ENCODE data around the gene DLGAP3. TPM values are rescaled to one million over a fixed set of nuclear protein-coding genes. Genes with fewer than 3 reads are reported as not detected.
A peak's percentile ranks its signal among the peaks of the same experiment; 100 is the strongest.

Gene DLGAP3
- total RNA-seq, 1 donor from 2014 or later = 0.10 TPM

DNA sequence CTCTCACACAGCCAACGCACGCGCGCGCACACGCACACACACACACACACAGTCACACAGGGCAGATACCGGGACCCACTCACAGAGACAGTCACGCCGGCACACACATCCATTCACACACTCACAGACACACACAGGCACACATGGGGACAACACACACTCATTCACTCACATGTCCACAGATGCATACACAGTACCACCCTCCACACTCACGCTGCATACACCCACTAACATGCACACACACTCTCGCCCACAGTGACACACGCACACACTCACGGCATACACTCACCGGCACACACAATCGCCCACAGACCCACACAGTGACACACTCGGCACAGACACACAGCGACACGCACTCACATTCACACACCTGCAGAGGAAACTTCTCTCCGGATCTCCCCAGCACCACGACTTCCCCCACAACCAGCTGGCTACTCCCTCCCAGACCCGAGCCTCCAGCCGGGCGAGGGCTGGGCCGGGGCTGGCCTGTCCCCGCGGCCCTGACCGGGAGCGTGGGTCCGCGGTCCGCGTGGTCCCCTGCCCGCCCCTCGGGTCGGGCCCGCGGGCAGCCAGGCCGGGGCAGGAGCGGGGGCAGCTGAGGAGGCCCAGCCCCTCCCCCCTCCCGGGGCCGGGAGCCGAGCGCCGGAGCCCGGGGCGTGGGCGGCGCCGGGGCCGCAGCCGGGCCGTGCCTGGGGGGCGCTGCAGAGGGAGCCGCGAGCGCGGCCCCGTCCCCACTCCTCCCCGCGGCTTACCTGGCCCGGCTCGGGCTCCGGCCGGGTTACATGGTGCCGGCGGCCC is 552 bp downstream of the DLGAP3 start:
- ATAC-seq = peak; percentile 9
- no peak for DNase-seq (ENCODE audit: low spot score)

DNA sequence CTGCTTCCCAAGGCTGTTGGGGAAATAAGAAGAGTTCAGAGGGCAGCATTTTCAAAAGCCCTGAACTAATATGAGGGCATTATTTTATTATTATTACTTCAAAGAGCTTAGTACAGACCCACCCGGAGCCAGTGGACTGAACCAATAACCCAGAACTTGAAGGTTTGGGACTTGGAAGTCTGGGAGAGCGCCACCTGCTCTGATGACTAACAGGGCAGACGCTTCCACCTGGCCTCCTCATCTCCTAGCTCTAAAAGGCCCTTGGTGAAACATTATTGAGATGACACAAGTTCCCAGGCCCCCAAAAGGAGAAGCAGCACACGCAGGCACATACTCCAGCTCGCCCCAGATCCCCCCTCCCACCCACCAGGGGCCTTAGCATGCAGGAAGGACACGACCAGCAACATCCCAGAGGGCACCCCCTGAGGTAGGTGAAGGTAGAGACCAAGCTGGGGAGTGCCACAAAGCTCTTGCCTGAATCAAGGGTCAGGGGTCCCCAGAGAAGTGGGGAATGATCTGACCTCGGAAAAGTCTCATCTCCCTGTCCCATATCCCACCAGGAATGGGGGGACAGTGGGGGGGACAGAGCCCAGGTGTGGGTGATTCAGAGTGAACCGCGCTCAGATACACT is 1.3 kb downstream of the DLGAP3 start:
- no peak for DNase-seq (ENCODE audit: low spot score)
- ATAC-seq = no peak

- DNase-seq (ENCODE audit: low spot score) (no peak), ATAC-seq (no peak)
Measured at GRCh38 chr1:34927316-34927715, 2.1 kb downstream of the DLGAP3 start.

DNA sequence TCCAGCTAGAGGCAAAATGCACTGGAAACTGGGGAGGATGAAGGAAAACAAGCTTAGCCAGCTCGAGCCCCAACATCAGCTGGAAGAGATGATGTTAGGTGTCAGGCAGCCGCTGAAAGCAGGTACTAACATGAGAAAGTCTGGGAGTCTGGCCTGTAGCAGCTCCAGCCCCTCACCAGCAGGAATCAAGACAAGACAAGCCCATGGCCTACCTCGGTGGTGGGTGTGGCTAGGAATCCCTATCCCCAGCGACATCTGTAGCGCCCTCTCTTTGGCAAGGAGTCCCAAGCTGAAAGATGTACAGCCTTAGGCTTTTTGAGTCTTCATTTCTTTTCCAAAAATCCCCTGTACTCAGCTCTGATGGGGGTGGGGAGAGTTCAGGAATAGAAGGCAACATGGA is 2.6 kb downstream of the DLGAP3 start:
- DNase-seq (ENCODE audit: low spot score) = no peak
- no peak for ATAC-seq

DNA sequence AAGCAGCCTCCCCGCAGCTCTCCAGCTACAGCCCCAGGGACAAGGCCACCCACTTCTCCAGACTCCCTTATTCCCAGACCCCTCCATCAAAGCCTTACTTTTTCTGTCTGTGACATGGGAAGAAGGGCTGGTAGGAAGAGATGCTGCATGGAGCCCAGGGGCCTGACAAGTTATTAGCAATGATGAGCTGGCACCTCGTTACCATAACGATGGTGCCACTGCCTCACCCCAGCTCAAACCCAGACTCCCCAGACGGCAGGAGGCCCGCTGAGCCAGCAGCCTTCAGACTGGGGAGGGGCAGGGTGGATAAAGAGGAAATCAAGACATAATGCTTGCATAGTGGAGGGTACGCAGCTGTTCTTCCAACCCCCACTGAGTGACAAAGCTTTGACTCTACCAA is 3.3 kb downstream of the DLGAP3 start:
- ATAC-seq = no peak
- DNase-seq (ENCODE audit: low spot score) = no peak

DNA sequence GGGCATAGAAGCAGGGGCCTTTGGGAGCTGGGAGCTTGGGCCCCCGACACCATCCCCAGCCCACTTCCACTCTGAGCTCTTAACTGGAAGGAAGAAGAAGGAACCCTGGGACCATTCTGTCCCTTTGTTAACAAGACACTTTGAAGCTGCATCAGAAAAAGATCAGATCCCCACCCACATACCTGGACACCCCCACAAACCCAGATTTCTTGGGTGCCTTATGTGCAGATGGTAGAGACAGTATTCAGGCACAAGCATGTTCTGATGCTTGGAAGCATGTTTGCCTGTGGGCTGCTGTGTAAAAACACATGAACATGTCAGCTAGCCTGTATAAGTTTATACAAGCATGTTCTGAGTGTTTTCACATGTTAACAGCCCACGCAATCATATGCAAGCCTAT is 3.7 kb downstream of the DLGAP3 start:
- ATAC-seq (no peak), DNase-seq (ENCODE audit: low spot score) (no peak)

GRCh38 chr1:34924759-34925555 is 4.5 kb downstream of the DLGAP3 start:
- DNase-seq (ENCODE audit: low spot score) (peak; percentile 54), ATAC-seq (peak; percentile 86)

DNA sequence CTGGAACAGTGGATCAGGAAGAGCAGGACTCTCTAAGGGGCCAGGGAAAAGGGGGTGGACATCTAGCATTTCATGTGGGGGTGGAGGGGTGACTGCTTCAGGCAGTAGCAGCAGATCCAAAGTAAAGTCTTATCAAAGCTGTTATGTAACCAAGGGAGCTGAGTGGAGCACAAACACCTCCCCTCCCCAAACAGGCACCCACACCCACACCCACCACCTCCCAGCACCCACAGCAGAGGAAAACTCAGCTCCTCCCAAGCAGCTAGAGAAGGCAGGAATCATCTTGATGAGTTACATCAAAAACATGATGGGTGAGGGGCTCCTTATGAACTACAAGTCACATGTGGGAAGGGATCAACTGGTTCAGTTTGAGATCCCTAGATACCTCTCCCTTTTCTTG is 6.0 kb downstream of the DLGAP3 start:
- DNase-seq (ENCODE audit: low spot score) = no peak
- ATAC-seq = no peak

DNA sequence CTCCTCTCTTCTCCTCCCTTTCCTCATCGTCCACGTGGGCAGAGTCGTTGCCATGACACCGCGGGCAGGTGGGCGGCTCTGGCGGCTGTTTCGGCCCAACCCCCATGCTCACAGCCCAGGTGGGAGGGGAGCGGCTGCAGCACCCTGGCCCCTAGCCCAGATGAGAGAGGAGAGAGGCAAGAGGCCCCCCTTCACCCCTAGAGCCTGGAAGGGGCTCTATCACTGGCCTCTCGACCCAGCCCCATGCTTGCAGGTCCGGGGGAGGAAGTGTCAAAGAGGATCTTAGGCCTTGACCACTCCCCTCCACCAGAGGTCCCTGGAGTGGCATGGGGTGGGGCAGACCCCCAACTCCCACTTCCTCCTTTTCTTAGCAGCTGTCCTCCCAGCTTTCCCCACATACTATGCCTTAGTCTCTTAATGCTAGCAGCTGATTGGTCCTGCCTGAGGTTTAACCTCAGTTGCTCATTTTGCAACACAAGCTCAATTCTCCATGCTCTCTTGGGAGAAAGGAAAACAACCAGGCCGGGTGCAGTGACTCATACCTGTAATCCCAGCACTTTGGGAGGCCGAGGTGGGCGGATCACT is 10.4 kb downstream of the DLGAP3 start:
- ATAC-seq (peak; percentile 54), DNase-seq (ENCODE audit: low spot score) (no peak)

DNA sequence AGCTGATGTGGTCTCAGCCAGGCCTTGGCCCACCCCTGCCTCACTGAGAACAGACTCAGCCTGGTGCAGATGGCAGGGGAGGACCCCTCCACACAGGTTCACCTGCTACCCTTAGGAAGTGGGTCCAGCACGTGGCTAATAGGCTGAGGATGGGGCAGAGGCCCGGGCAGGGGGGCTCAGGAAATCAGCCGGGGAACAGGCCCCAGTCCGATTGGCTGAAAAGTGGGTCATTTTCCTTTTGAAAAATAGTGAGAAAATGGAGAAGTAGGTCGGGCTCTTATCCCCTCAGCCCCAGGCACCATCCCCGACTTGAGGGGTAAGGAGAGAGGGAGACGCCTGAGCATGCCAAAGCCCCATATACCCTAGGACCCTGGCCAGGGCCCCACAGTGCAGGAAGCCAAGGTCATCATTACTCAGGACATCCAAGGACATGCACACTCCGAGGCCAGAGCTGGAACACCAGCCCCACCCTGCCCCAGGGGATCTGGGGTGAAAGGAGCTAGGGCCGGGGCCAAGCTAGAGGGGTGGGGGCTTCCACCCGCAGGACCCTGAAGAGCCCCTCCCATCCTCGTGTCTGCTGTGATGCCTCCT is 11.0 kb downstream of the DLGAP3 start:
- DNase-seq (ENCODE audit: low spot score) = no peak
- no peak for ATAC-seq

DNA sequence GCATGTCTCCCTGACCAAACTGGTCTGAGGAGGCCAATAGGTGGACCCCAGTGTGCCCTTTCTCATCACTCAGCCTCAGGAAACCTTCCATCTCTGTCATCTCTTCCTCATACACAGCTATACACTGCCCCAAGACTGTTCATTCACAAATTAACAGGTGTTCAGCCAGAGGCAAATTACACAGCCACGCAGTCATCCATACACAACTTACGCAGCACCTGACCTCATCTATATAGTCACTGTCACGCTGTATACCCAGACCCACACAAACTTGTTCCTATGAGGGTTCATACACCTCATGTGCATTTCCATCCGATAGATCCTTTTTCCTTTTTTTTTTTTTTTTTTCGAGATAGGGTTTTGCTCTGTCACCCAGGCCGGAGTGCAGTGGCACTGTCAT is 12.4 kb downstream of the DLGAP3 start:
- DNase-seq (ENCODE audit: low spot score) (no peak), ATAC-seq (no peak)

DNA sequence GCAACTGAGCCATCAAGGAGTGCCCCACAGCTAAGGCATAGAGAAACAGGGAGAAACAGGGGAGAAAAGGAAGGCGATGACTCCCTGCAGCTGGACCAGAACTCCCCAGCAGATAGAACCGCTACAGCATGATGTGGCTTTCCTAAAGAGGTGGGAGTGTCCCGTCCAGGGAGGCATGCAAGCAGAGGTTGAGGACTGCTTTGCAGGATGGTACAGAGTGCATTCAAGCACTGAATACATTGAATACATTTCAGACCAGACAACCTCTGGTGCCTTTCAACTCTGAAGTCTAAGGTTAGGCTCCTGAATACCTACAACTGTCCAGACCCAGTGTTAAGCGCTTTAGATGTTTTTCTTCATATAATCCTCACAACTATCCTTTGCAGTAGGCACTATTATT is 13.3 kb downstream of the DLGAP3 start:
- no peak for DNase-seq (ENCODE audit: low spot score)
- no peak for ATAC-seq

GRCh38 chr1:34915521-34915920 is 13.9 kb downstream of the DLGAP3 start:
- ATAC-seq = no peak
- no peak for DNase-seq (ENCODE audit: low spot score)

DNA sequence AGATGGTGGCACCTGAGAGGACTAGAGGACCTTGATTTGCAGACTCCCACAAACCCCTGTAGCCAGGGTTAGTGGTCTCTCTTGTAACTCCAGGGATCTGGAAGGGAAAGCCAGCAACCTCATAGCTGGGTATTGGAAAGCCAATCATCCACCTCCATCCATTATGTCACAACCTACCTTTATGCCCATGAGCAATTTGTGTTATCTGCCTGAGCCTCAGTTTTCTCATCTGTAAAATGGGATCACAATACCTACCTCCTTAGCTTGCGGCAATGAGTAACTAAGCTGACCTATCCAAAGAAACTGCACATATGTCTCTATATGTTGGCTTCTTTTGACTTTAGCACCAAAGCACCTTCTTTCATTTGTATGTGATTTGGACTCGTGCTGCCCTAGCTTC is 14.5 kb downstream of the DLGAP3 start:
- DNase-seq (ENCODE audit: low spot score) (no peak), ATAC-seq (no peak)

- no peak for ATAC-seq
- no peak for DNase-seq (ENCODE audit: low spot score)
Measured at GRCh38 chr1:34911465-34911864, 18.0 kb downstream of the DLGAP3 start.

- DNase-seq (ENCODE audit: low spot score) (no peak), ATAC-seq (no peak)
Measured at GRCh38 chr1:34910425-34910824, 19.0 kb downstream of the DLGAP3 start.

DNA sequence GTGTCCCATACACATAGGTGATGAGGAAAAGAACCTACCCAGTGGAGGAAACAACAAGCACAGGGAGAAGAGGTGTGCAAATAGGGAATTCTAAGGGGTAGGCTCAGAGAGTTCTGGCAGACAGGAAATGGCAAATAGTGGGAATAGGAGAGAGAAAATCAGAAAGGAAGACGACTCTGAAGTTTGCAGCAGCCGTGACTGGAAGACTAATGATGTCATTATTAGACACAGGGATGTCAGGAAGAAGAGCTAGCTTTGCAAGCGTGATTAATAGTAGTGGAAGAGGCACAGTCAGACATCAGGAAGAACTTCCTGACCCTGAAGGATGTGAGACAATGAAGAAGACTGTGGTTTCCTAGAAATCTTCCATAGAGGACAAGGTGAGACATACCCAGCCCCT is 21.1 kb downstream of the DLGAP3 start:
- ATAC-seq = no peak
- DNase-seq (ENCODE audit: low spot score) = no peak

GRCh38 chr1:34907487-34908090 is 21.9 kb downstream of the DLGAP3 start:
- no peak for DNase-seq (ENCODE audit: low spot score)
- ATAC-seq = no peak

DNA sequence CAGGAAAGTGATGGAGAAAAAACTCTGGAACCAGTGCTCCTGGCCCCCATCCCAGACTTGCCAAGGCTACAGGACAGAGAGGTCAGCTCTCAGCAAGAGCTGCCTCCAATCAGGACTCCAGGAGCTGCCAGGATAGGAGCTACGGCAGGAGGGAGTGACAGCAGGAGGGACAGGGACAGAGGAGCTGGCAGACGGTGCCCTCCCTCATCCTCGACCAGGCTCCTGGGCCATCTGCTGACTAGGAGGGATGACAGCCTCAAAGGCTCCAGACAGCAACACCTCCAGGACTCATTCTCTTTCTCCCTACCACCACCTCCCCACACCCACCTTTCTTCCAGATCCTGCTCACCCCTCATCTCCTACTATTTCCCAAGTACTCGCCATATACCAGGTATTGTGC is 22.7 kb downstream of the DLGAP3 start:
- no peak for DNase-seq (ENCODE audit: low spot score)
- no peak for ATAC-seq

GRCh38 chr1:34906222-34906621 is 23.2 kb downstream of the DLGAP3 start:
- DNase-seq (ENCODE audit: low spot score) = no peak
- ATAC-seq = no peak

GRCh38 chr1:34905098-34905459 is 24.4 kb downstream of the DLGAP3 start:
- ATAC-seq = no peak
- no peak for DNase-seq (ENCODE audit: low spot score)

All from left lobe of liver (tissue), 2 donors.